ENCODE data around the gene TEX14.

The TEX14 gene

GRCh38 chr17:58516644-58517377 is 175.0 kb downstream of the TEX14 start:
- DNase-seq, result no peak

GRCh38 chr17:58515286-58515685 is 176.6 kb downstream of the TEX14 start:
- DNase-seq, result no peak

- no peak for DNase-seq
Observed at GRCh38 chr17:58514770-58515157, 177.1 kb downstream of the TEX14 start.

GRCh38 chr17:58513965-58514769 is 177.7 kb downstream of the TEX14 start, which contains the start of gene MTMR4:
Gene MTMR4 (minus strand): TSS chr17:58514638. CDS start chr17:58514407, 231 bp downstream.
- peak; percentile 73 for DNase-seq

- DNase-seq, result no peak
Observed at GRCh38 chr17:58513267-58513964, 178.4 kb downstream of the TEX14 start.

GRCh38 chr17:58510075-58510474 is 181.8 kb downstream of the TEX14 start:
- no peak for DNase-seq

GRCh38 chr17:58508341-58509067 is 183.3 kb downstream of the TEX14 start:
- DNase-seq, result no peak

- no peak for DNase-seq
Observed at GRCh38 chr17:58507123-58507634, 184.7 kb downstream of the TEX14 start.

Data from COR-L47 (cell line).